Measurements from ENCODE around the gene SIRPB1.
"Not testable (repeated sequence)": the region's sequence is repeated elsewhere in the genome, so short reads cannot be mapped to it uniquely, and the experiment has no call there.

SIRPB1 gene

GRCh38 chr20:1652104-1652503 lies 32.3 kb upstream of the SIRPB1 start:
- no peak for TF ChIP-seq CTCF (IDR thresholded peaks at IDR 0.05; ENCODE audit: borderline replicate concordance, insufficient read depth, low read depth, low read length)
- H3K4me3 ChIP-seq (ENCODE audit: low read depth, low read length), result no peak overlapping the region

GRCh38 chr20:1651268-1652058 lies 31.7 kb upstream of the SIRPB1 start:
- no peak for TF ChIP-seq CTCF (IDR thresholded peaks at IDR 0.05; ENCODE audit: borderline replicate concordance, insufficient read depth, low read depth, low read length)
- H3K4me3 ChIP-seq (ENCODE audit: low read depth, low read length), result no peak overlapping the region

- H3K4me3 ChIP-seq (ENCODE audit: low read depth, low read length), result no peak overlapping the region
- no peak for TF ChIP-seq CTCF (IDR thresholded peaks at IDR 0.05; ENCODE audit: borderline replicate concordance, insufficient read depth, low read depth, low read length)
Measured at GRCh38 chr20:1648101-1648500, 28.3 kb upstream of the SIRPB1 start.

GRCh38 chr20:1646975-1647431 lies 27.2 kb upstream of the SIRPB1 start:
- TF ChIP-seq CTCF (IDR thresholded peaks at IDR 0.05; ENCODE audit: borderline replicate concordance, insufficient read depth, low read depth, low read length), result no peak
- H3K4me3 ChIP-seq (ENCODE audit: low read depth, low read length), result no peak overlapping the region

- no peak for TF ChIP-seq CTCF (IDR thresholded peaks at IDR 0.05; ENCODE audit: borderline replicate concordance, insufficient read depth, low read depth, low read length)
- H3K4me3 ChIP-seq (ENCODE audit: low read depth, low read length), result no peak overlapping the region
Measured at GRCh38 chr20:1644101-1644962, 24.5 kb upstream of the SIRPB1 start.

- not testable (repeated sequence) for H3K4me3 ChIP-seq (ENCODE audit: low read depth, low read length)
Measured at GRCh38 chr20:1638643-1639042, 18.8 kb upstream of the SIRPB1 start.

- H3K4me3 ChIP-seq (ENCODE audit: low read depth, low read length), result no peak overlapping the region
- TF ChIP-seq CTCF (IDR thresholded peaks at IDR 0.05; ENCODE audit: borderline replicate concordance, insufficient read depth, low read depth, low read length), result no peak
Measured at GRCh38 chr20:1637755-1638154, 17.9 kb upstream of the SIRPB1 start.
